Caco-2 (cell line): ENCODE measurements around the gene PECR. TPM values are rescaled to one million over a fixed set of nuclear protein-coding genes. Genes with fewer than 3 reads are reported as not detected.

Experiments used
- BruUV-seq: library from RNA; stranded (reverse); fragments of 400-500 nt; replicated peaks from 2 replicates; lab custom pipeline; 2021; lab: Mats Ljungman, UMichigan
- CTCF ChIA-PET: fragments of 300-600 bp; sonication (Branson Sonifier 250); formaldehyde crosslinking; loops from one replicate; lab custom pipeline; 2022; ENCODE audit warnings: antibody characterized with exemption; lab: Charles Lee
- POLR2A ChIA-PET: fragments of 300-600 bp; sonication (Branson Sonifier 250); formaldehyde crosslinking; loops from one replicate; lab custom pipeline; 2022; ENCODE audit warnings: antibody characterized with exemption; lab: Charles Lee
- DNase-seq, 2 experiments: peaks; one replicate each; pipeline versions ENCODE4 v3.0.0 to v3.0.0-alpha.2; 2020 to 2022
- H3K27me3 ChIP-seq: replicated peaks from 2 replicates; pipeline ENCODE4 v1.6.0; 2011; ENCODE audit warnings: low read length; ENCODE audit not compliant: control insufficient read depth, insufficient read depth
- H3K36me3 ChIP-seq: 2 replicates; pipeline ENCODE4 v1.5.1; 2011; ENCODE audit warnings: low read length; ENCODE audit not compliant: control insufficient read depth, insufficient read depth
- H3K4me1 ChIP-seq: fragments of 250-450 bp; sonication (Bioruptor Pico); 2 replicates; pipeline ENCODE4 v1.5.1; 2020; ENCODE audit warnings: mild to moderate bottlenecking
- H3K4me3 ChIP-seq: 2 replicates; pipeline ENCODE4 v1.5.1; 2011; ENCODE audit warnings: low read depth, mild to moderate bottlenecking, control low read depth, low read length
- H3K9me3 ChIP-seq: fragments of 250-450 bp; sonication (Bioruptor Pico); 2 replicates; pipeline ENCODE4 v1.5.1; 2020; ENCODE audit warnings: mild to moderate bottlenecking, moderate library complexity
- H3K27ac Mint-ChIP-seq: one replicate; pipeline ENCODE4 v1.8.0; 2022; ENCODE audit warnings: mixed read lengths; ENCODE audit not compliant: unreplicated experiment
- H3K27me3 Mint-ChIP-seq: one replicate; pipeline ENCODE4 v1.8.0; 2022; ENCODE audit warnings: mixed read lengths; ENCODE audit not compliant: insufficient read depth, unreplicated experiment
- H3K36me3 Mint-ChIP-seq: one replicate; pipeline ENCODE4 v1.8.0; 2022; ENCODE audit warnings: mild to moderate bottlenecking, mixed read lengths; ENCODE audit not compliant: insufficient read depth, unreplicated experiment
- H3K4me1 Mint-ChIP-seq: one replicate; pipeline ENCODE4 v1.8.0; 2022; ENCODE audit warnings: low read depth, mixed read lengths; ENCODE audit not compliant: unreplicated experiment
- H3K4me3 Mint-ChIP-seq: one replicate; pipeline ENCODE4 v1.8.0; 2022; ENCODE audit warnings: mild to moderate bottlenecking, moderate library complexity, mixed read lengths; ENCODE audit not compliant: unreplicated experiment
- H3K9me3 Mint-ChIP-seq: one replicate; pipeline ENCODE4 v1.8.0; 2022; ENCODE audit warnings: mixed read lengths; ENCODE audit not compliant: unreplicated experiment
- intact Hi-C: fragments of 100-400 bp; cut with micrococcal nuclease; formaldehyde crosslinking; loops from one replicate; pipeline ENCODE4 v1.10.0; 2022; ENCODE audit not compliant: unreplicated experiment
- total RNA-seq: library from RNA; stranded (reverse); gene quantifications from 2 replicates; pipeline ENCODE4 v1.2.3, GENCODE V29; 2022
- TF ChIP-seq, protein P1 (sequence below), 2 experiments: fragments of 200-600 bp in 1 of 2; IDR thresholded peaks; 1 replicate in 1 of 2; 2 replicates in 1 of 2; pipeline versions ENCODE4 v1.5.1 to v1.8.0; 2011 to 2022; ENCODE audit warnings: antibody characterized with exemption in 1 of 2, control low read depth in 1 of 2, inconsistent platforms in 1 of 2, low read depth in 1 of 2, low read length in 1 of 2, mild to moderate bottlenecking in 1 of 2, moderate library complexity in 1 of 2; ENCODE audit not compliant: insufficient read depth in 1 of 2, severe bottlenecking in 1 of 2, unreplicated experiment in 1 of 2

The PECR gene
- total RNA-seq, 1 experiment from 2014 or later: 42.0 TPM

DNA sequence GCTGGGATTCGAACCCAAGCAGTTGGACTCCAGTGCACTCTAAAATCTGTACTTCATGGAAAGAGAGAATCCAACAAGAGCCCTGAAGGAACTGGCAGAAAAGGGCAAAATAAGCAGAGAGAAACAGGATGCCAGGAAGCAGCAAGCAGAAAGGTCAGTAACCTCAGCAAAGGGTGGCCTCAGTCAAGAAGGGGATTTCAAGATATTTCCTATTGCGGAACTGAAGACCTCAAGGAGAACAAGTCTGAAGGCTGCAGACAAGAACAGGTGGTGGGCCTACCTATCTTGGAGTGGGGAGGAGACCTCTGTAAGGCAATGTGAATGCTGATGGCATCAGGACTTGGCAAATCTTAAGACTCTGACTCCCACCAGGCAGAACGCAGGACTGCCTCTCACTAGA lies 48.2 kb downstream of the PECR start:
- Mint-ChIP-seq H3K27ac (no peak overlapping the region), H3K4me1 (no peaks in the 10 kb centered on the region), H3K4me3 (no peak overlapping the region), H3K27me3 (no peaks in the 10 kb centered on the region), H3K36me3 (peaks cover 7% of the 10 kb centered on the region), H3K9me3 (no peaks in the 10 kb centered on the region)
- POLR2A ChIA-PET: no interaction called here
- no peaks in the 10 kb centered on the region; the same call in 1 of the 2 replicates for H3K36me3 ChIP-seq
- DNase-seq: no peak
- H3K9me3 ChIP-seq: no peaks in the 10 kb centered on the region
- no peaks in the 10 kb centered on the region for H3K4me1 ChIP-seq
- BruUV-seq: no TSS peak
- no peak overlapping the region for H3K4me3 ChIP-seq
- no peaks in the 10 kb centered on the region for H3K27me3 ChIP-seq
- intact Hi-C loops: loop anchor here (1.0 kb wide), 1 partner anchor 26 kb away; no protein-coding TSS in a partner anchor
- CTCF ChIA-PET: interaction anchor here (0.8 to 1.0 kb wide), 2 partner anchors 13 to 75 kb away, joined by 3 to 4 read pairs; partner anchors contain the start of gene XRCC5
- TF ChIP-seq, protein P1, sequence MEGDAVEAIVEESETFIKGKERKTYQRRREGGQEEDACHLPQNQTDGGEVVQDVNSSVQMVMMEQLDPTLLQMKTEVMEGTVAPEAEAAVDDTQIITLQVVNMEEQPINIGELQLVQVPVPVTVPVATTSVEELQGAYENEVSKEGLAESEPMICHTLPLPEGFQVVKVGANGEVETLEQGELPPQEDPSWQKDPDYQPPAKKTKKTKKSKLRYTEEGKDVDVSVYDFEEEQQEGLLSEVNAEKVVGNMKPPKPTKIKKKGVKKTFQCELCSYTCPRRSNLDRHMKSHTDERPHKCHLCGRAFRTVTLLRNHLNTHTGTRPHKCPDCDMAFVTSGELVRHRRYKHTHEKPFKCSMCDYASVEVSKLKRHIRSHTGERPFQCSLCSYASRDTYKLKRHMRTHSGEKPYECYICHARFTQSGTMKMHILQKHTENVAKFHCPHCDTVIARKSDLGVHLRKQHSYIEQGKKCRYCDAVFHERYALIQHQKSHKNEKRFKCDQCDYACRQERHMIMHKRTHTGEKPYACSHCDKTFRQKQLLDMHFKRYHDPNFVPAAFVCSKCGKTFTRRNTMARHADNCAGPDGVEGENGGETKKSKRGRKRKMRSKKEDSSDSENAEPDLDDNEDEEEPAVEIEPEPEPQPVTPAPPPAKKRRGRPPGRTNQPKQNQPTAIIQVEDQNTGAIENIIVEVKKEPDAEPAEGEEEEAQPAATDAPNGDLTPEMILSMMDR (IDR thresholded peaks at IDR 0.05; ENCODE audit: insufficient read depth in 1 of 2, low read depth in 1 of 2, low read length in 1 of 2, severe bottlenecking in 1 of 2, unreplicated experiment in 1 of 2): no peak

DNA sequence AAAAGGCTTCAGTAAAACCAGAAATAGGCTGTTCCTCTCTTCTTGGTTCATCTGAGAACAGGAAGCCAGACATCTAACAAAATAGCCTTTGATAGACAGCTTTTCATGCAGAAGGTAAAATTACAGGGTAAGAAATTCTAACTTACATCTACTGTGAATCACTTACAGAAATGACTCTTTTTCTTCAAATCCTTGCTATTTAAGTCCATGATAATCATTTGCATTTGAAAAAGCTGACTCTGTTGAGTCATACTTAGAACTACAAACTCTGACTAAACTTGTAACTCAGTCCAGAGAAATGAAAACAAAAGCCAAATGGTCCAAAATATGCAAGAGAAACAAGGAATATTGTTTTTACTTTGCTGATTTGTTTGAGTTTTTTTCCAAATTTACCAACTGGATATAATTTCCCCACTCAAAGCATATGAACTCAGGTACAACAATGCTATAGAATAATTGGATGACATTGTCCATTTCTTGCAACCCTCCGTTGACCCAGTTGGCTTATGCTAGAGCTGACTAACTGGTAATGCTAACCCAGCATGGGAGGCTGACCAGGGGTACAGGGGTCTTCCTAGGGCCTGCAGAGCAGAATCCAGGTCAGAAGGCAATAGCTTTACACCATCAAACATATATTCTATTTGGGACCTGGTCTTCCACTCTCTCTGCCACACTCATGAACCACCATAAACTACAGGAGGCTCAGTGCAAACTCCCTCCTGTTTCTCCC lies 49.5 kb downstream of the PECR start:
- no TSS peak for BruUV-seq
- peaks cover 7% of the 10 kb centered on the region for H3K36me3 Mint-ChIP-seq
- Histone ChIP-seq H3K9me3 (no peaks in the 10 kb centered on the region), H3K4me1 (no peaks in the 10 kb centered on the region), H3K27me3 (no peaks in the 10 kb centered on the region), H3K4me3 (no peak overlapping the region), H3K36me3 (no peaks in the 10 kb centered on the region; the same call in 1 of the 2 replicates)
- CTCF ChIA-PET: interaction anchor here (0.8 kb wide), 1 partner anchor 9 kb away, joined by 3 read pairs; no protein-coding TSS in a partner anchor
- H3K4me3 Mint-ChIP-seq: no peak overlapping the region
- TF ChIP-seq, protein P1 (IDR thresholded peaks at IDR 0.05; ENCODE audit: insufficient read depth in 1 of 2, low read depth in 1 of 2, low read length in 1 of 2, severe bottlenecking in 1 of 2, unreplicated experiment in 1 of 2): no peak
- no peak overlapping the region for H3K27ac Mint-ChIP-seq
- DNase-seq: no peak
- H3K27me3 Mint-ChIP-seq: no peaks in the 10 kb centered on the region
- no peaks in the 10 kb centered on the region for H3K9me3 Mint-ChIP-seq
- POLR2A ChIA-PET: no interaction called here
- H3K4me1 Mint-ChIP-seq: no peaks in the 10 kb centered on the region
- intact Hi-C loops: loop anchor here (1.0 kb wide), 1 partner anchor 46 kb away; no protein-coding TSS in a partner anchor

DNA sequence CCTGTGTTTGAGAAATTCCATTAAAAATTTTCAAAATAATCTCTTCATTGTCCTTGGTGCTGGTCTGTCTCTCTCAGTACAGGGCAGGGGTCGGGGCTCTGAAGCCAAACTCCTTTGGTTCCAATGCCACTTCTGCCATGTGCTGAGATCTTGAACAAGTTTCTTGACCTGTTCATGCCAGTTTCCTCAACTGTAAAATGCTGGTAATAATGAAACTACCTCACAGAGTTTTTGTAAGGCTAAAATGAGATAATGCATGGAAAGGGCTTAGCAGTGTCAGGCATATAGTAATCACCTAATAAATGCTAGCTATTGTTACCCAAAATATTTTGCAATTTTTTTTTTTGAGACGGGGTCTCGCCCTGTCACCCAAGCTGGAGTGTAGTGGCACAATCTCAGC lies 51.4 kb downstream of the PECR start:
- Histone ChIP-seq H3K36me3 (no peaks in the 10 kb centered on the region; the same call in 1 of the 2 replicates), H3K27me3 (no peaks in the 10 kb centered on the region), H3K4me1 (no peaks in the 10 kb centered on the region), H3K4me3 (no peak overlapping the region), H3K9me3 (no peaks in the 10 kb centered on the region)
- Mint-ChIP-seq H3K27me3 (no peaks in the 10 kb centered on the region), H3K4me3 (no peak overlapping the region), H3K27ac (no peak overlapping the region), H3K4me1 (no peaks in the 10 kb centered on the region), H3K9me3 (no peaks in the 10 kb centered on the region), H3K36me3 (peaks cover 7% of the 10 kb centered on the region)
- no TSS peak for BruUV-seq
- TF ChIP-seq, protein P1 (IDR thresholded peaks at IDR 0.05; ENCODE audit: insufficient read depth in 1 of 2, low read depth in 1 of 2, low read length in 1 of 2, severe bottlenecking in 1 of 2, unreplicated experiment in 1 of 2): no peak
- intact Hi-C loops: no loop called here
- no peak for DNase-seq
- ChIA-PET POLR2A (no interaction called here), CTCF (no interaction called here)
